Effector CD8-positive, alpha-beta T cell (primary cell): Measurements from ENCODE around the gene EYA3.

Experiments used
- DNase-seq: peaks from one replicate; lab custom pipeline; 2025; lab: John Stamatoyannopoulos, UW

Gene EYA3

DNA sequence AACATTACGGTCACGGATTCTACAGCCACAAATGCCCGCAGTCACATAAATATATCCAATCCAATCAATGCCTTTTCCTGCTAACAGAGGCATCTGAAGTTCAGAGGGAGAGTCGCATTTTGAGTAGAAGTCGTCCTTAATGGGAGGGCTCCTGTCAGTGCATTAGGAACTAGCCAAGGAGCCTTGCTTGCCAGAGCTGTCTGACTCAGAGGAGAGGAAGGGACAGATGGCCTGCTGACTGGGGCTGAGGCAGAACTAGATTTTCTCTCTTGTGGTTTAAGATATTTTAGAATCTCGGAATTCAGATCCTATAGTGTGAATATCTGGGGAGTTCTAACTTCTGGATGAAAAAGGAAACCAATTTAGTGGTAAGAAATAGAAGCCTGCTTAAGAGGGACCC, 118.0 kb downstream of the EYA3 start:
- DNase-seq: no peak

DNA sequence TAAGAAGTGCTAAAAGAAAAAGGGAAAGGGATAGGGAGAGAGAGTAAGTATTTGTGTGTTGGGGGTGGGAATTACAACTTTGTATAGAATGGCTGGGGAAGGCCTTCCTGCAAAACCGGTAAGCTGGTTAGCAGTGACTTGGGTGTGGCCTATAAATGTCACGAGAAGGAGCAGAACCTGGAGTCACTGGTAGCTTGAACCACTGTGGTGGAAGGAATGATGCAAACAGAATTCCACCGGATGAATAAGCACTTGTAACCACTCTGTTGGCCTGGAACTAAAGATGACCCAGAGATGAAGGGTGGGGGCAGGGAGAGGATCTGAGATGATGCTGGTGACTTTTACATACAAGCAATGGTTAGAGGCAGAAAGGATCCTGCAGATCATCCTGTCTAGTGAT, 119.7 kb downstream of the EYA3 start:
- DNase-seq: no peak

DNA sequence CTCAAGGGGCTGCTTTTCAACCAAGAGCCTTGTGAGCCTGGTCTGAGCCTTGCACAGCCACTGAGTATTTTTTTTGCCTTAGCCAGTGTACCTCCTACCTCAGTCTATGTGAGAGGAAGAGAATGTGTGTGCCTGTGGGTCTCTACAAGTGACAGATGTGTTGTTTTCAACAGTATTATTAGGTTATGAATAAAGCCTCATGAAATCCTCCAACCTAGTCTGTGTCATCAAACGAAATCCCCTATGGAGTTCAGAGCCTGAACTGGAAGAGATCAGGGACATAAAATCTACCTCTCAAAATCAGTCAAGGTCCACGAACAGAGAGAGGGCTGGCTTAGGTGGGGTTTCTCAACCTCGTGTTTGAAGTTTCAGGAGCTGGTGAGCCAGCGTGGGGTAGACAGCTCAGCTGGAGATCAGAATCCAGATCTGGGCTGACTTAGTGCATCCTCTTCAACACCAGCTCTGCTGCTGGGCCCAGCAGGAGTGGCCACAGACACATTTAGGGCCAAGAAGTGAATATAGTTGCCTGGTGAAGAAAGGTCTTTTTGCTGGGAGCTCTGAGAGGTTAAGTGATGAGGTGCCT, 120.4 kb downstream of the EYA3 start:
- no peak for DNase-seq

DNA sequence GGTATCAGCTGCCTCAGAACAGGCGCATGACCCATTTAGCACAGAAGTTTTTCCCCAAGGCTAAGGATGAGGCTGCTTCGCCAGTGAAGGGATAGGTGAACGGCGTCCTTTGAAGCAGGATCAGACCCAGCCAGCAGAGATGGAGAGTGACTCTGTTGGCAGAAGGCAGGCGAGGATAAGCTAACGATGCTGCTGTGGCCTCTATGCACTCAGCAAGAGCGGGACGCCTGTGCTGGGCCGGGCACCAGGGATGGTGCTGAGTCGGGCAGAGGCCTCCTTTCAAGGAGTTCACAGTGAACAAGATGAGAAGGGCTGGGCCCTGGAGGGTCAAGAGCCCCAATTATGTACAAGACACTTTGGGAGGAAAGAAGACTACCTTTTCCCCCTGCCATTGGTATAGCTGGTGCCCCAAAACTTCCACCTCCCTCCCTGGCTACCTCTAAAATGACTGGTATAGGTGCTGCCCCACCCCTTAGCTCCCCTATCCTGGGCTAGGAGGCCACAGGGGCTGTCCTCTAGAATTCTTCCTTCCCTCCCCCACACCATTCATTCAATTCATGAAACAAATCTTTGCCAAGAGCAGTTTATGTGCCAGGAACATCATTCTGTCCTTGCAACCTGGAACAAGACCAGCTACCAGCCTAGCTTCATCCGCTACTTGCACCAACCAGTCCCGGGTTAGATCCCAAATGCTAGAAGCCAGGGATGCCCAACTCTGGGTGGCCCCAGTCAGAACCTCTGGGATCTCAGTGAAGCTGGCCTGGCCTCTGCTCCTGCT, 121.1 kb downstream of the EYA3 start:
- DNase-seq: no peak

DNA sequence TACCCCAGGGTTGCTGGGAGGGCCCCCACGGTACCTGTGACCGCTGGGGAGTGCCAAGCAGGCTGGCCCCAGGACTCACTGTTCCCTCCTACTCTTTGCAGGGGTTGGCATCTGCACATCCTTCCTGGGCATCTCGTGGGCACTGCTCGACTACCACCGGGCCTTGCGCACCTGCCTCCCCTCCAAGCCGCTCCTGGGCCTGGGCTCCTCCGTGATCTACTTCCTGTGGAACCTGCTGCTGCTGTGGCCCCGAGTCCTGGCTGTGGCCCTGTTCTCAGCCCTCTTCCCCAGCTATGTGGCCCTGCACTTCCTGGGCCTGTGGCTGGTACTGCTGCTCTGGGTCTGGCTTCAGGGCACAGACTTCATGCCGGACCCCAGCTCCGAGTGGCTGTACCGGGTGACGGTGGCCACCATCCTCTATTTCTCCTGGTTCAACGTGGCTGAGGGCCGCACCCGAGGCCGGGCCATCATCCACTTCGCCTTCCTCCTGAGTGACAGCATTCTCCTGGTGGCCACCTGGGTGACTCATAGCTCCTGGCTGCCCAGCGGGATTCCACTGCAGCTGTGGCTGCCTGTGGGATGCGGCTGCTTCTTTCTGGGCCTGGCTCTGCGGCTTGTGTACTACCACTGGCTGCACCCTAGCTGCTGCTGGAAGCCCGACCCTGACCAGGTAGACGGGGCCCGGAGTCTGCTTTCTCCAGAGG, 121.9 kb downstream of the EYA3 start:
- no peak for DNase-seq

DNA sequence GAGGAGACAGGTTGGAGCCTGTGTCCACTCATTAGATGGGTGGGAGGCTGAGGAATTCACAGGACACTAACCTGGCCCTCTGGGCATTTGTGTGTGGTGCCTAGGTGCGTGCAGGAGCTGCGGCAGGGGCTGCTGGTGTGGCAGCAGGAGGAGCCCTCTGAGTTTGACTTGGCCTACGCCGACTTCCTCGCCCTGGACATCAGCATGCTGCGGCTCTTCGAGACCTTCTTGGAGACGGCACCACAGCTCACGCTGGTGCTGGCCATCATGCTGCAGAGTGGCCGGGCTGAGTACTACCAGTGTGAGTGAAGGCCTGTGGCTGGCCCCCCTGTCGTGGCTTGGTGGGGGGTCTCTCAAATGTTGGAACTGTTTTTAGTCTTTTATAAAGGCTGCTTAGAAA, 125.0 kb downstream of the EYA3 start:
- no peak for DNase-seq

DNA sequence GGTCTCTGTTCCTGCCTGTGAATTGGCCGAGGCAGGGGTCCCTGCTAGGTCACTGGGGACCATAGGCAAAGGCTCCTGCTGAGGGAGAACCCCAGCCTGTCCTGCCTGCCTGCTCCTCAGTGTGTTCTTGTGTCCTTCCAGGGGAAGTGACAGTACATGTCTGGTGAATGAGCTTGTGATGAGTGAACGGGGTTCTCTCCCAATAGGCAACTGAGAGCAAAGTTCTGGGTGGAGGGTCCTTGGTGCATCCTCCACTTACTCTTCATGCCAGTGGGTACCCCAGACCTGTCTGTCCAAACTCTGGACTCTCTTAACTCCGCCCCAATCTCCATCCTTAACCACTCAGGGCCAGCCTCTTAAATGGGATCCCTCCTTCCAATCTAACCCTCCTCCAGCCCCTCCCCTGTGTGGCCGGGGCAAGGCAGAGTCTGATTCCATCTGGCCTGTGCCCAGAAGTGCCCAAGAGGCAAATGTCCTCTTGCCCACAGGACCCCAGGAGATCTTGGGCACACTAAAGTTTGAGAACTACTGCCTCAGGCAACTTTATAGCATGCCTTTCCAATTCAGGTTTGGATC, 126.7 kb downstream of the EYA3 start:
- no peak for DNase-seq

DNA sequence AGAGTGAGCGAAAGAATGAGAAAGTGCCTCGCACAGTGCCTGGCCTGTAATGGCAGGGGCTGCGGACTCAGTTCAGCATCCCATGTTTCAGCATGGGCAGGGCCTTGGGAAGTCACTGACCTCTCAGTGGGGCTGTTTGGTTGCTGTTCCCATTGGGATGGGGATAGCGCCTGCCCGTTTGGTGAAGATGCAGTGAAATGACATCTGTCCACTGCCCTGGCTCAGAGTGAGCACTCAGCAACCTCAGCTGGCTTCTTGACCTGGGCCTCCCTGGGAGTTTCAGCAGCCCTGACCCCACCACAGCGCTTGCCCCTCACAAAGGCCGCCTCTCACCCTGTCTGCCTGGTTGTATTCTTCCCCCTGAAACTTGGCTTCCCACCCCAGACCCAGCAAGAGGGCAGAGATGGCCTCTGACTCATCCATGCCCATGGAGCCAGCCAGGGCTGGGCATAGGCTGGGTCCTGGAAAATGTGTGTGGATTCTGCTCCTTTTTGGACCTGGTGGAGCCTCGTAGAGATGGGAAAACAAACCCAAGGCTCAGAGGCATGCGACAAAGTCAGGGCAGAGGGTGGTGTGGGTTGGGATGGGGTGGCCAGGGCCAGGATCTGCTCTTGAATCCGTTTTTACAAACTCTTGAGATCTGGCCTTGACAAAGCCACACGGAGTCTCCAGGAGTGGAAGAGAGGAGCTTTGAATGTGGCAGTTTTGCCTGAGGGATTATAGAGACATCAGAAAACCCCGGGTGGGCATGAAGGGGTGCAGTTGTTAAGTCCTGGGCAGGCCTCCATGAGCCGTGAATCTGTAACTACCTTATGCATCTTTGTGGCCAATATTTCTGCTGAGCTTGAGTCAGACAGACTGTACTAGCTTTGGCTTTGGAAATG, 127.4 kb downstream of the EYA3 start:
- no peak for DNase-seq

DNA sequence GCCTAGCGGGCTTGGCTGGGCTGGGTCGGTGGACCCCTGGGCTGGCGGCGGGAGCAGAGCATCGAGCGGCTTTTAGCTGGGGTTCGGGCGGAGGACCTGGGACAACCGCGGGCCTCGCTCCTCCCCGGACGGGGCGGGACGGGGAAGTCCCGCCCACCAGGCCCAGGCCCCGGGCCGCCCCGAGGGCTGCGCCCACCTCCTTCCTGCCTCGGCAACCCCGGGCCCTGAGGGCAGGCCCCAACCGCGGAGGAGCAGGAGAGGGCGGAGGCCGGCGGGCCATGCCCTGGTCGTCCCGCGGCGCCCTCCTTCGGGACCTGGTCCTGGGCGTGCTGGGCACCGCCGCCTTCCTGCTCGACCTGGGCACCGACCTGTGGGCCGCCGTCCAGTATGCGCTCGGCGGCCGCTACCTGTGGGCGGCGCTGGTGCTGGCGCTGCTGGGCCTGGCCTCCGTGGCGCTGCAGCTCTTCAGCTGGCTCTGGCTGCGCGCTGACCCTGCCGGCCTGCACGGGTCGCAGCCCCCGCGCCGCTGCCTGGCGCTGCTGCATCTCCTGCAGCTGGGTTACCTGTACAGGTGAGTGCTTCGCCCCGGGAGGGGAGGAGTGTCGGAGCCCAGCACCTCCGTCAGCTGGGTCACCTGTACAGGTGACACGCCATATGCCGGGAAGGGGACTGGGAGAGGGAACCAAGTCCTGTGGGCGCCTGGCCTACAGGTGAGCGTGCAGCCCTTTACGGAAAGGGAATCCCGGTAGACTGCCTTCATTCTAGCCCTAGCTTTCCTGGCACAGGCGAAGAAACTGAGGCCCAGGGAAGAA, 128.4 kb downstream of the EYA3 start, which contains the start of gene XKR8:
Gene XKR8 (plus strand): TSS at position 182 of the 812 bp plus-strand sequence. CDS start 97 bp downstream, at position 279.
- peak; percentile 68 for DNase-seq

DNA sequence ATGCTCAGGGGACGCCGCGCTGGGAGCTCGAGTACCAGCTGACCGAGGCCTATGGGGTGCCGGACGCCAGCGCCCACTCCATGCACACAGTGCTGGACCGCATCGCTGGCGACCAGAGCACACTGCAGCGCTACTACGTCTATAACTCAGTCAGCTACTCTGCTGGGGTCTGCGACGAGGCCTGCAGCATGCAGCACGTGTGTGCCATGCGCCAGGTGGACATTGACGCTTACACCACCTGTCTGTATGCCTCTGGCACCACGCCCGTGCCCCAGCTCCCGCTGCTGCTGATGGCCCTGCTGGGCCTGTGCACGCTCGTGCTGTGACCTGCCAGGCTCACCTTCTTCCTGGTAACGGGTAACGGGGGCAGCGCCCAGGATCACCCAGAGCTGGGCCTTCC, 129.9 kb downstream of the EYA3 start:
- DNase-seq: no peak

DNA sequence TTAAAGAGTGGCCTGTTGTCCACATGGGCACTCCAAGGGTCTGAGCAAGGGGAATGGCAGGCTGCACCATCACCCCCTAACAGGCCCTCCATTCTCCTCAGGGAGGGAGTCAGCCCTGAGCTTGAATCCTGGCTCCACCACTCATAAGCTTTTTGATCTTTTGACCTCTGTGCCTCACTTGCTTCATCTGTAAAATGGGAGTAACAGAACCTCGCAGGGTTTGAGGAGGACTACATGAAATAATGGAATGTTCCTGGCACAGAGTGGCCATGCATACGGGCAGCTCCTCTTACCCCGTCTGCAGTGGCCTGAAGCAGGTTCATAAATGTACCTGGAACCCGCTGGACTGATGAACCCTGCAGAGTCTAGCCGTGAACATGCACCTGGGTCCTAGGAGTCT, 130.8 kb downstream of the EYA3 start:
- DNase-seq: no peak

DNA sequence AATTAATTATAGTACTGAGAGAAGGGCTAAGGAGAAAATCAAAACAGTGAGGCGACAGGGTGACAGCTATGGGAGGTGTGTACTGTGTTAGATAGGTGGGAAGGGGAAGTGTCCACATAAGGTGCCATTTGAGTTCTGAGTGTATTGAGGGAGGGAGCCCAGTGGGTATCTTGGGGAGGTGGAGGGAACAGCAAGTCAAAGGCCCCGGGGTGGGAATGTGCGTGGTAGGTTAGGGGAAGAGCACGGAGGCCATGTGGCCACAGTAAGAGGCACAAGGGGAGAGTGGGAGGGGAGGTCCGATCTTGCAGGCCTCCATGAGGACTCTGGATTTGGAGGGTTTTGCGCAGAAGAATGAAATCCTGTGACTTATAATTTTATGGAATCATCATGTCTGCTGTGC, 131.6 kb downstream of the EYA3 start:
- no peak for DNase-seq

DNA sequence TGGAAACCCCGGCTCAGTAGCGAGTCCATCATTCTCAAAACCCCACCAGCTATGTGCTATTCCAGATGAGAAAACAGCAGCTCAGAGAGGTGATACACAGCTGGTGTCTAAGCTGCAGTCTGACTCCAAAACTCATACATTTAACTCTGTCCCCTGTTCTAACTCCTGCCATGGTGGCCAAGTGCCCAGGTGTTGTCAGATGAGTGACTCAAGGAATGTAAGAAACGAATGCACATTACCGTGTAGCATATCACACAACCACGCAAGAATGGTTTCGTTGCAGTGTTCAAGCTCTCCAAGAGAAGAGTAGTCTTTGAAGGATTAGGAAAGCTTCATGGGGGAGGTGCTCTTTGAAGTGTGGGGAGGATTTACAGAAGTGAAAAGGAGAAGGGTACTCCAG, 133.3 kb downstream of the EYA3 start:
- DNase-seq: no peak

DNA sequence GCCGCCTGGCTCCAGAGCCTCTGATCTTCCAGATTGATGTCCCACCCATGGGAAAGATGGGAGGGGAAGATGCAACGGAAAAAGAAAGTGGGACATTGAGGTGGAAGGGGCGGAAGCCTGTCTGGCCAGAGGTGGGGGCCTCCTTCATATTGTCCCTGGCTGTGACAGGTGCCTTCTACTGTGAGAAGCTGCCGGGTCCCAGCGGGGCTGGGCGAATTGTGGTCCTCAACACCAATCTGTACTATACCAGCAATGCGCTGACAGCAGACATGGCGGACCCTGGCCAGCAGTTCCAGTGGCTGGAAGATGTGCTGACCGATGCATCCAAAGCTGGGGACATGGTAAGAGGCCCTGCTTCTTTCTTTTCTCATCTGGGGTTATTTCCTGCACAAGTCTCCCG, 134.2 kb downstream of the EYA3 start:
- no peak for DNase-seq

DNA sequence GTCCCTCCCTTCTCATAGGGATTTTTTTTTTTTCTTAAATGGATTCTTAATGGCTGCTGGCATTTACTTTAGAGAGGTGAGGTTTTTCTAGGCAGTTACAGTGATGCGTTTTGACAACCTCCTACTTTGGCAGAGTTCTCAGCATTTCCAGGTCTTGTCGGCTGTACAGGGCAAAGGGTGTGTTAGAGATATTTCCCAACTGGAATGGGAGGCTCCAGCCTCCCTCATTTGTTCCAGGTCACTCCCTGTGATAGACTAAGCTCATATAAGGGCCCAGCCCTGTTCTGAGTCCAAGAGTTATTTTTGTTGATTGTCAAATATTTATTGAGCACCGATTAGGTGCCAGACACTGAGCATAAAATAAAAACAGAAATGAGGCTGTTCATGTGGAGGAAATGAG, 136.3 kb downstream of the EYA3 start:
- DNase-seq: no peak

DNA sequence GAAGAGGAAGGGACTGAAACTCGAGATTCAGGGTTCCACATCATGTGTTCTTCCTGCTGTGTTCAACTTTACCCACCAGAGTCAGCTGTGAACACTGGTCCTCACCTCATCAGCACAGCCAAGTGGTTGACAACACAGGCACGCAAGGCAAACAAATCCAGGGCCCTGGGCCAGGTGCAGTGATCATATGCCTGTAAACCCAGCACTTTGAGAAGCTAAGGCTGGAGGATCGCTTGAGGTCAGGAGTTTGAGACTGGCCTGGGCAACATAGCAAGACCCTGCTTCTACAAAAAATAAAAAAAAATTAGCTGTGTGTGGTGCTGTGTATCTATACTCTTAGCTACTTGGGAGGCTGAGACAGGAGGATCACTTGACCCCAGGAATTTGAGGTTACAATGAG, 137.0 kb downstream of the EYA3 start:
- no peak for DNase-seq

DNA sequence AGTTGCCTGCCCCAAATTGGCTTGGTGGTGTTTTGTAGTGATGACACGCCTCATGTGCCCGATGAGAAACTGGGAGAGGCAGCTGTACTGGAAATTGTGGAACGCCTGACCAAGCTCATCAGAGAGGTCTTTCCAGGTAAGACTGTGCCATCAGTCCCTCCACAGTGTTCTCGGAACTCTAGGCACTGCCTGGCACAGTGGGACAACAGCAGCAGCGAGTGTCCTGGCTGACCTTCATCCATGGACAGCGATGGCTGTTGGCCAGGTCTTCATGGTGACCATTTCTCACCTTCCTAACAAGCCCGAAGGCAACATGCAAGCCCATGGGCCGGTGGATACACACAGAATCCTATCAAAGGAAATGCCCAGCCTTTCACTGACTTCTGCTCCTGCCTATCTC, 139.4 kb downstream of the EYA3 start:
- no peak for DNase-seq

DNA sequence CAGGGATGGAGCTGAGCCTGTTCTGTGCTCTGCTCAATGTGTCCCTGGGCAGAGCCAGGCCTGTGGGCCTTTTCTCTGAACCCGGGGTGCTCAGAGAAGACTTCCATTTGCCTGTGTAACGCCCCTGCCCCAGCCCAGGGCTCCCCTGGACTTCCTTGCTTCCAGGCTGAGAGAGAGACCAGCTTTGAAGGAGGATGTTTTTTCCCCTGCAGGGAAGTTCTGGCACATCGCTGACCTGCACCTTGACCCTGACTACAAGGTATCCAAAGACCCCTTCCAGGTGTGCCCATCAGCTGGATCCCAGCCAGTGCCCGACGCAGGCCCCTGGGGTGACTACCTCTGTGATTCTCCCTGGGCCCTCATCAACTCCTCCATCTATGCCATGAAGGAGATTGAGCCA, 143.4 kb downstream of the EYA3 start:
- no peak for DNase-seq

DNA sequence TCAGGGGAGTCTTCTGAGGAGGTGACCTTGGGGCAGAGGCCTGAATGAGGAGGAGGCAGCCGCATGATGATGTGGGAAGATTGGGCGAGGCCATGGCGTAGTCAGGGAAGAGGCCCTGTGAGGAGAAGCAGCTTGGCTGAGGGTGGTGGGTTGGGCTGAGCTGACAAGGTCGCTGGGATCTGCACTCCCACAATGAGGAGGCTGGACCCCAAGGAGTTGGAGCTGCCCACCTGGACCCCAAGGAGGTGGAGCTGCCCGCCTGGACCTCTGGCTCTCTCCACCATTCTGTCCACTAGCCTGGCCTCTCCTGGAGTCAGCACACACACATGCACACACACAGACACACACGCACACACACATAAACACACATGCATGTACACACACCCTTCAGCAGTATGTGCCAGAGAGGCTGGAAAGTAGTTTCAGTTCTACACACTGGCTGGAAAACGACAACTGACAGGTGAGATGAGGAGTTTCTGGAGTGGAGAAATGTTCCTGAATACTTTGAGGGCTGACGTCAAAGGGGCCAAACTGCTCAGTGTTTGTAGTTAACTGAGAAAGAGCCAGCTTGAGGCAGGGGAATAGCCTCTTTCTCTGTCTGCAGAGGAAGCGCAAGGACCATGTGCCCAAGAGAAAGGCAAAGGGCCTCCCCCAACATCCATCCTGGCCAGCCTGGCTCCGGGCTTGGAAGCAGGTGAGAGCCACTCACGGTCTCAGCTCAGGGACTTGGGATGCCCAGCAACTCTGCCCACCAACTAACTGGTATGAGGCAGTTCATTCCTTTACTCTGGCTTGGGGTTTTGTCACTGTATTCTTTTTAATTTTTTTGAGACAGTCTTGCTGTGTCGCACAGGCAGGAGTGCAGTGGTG, 146.5 kb downstream of the EYA3 start:
- DNase-seq: no peak
